NCI-H510A (cell line): ENCODE data around the gene GNB1.
"Not testable (repeated sequence)": the region's sequence is repeated elsewhere in the genome, so short reads cannot be mapped to it uniquely, and the experiment has no call there.

Experiments
- DNase-seq: peaks from one replicate; lab custom pipeline; 2025; lab: John Stamatoyannopoulos, UW

The GNB1 gene

GRCh38 chr1:1760715-1761114, 130.2 kb downstream of the GNB1 start:
- no peak for DNase-seq

DNA sequence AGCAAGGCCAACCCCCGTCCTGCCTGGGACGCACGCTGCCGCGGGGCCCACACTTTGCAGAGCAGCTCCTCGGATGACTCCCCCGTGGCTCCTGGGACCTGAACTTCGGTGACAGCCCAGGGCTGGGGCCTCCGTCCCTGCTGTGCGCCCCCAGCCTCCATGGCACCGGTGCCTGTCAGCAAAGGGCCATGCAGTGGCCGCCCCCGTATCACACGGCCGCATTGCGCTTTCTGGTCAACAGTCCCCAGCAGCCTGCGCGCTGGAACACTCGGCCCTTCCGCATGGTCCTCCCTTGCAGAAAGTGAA, 130.6 kb downstream of the GNB1 start:
- no peak for DNase-seq

DNA sequence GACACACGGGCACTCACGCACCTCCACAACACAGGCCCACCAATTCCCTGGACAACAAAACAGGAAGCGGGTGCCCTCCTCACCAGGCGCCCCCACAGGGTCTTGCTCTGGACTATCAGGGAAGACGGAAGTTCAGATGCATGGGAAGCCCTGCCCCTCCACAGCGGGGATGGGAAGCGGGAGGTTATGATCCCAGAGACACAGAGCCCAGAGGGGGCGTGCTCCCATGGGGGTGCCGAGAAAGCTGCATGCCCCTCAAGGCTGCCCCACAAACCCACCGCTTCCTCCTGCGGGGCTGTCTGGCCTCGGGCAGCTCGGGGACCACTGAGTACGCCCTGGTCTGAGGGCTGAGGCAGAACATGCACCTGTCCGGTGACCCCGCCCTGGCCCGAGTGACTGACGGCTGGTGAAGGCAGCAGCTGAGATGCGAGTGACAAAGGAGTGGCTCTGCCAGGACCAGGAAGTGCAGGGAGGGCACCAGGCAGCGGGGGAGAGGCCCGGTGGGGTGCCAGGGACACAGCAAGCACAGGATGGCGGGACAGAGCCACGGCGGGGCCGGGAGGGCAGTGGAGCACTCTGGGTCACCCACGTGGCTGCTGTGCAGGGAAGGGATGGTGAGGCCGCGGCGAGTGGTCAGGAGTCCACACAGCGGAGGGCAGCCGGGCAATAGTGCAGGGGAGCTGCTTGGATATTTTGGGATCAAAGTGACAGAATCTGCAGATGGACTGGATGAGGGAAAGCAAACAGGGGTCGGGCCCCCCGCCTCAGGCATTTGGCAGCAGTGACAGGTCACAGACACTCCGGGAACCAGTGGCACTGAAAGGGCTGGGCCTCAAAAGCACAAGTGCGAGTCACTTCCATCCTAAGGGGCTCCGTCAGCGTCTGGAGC, 131.2 kb downstream of the GNB1 start:
- DNase-seq, result peak; percentile 89

DNA sequence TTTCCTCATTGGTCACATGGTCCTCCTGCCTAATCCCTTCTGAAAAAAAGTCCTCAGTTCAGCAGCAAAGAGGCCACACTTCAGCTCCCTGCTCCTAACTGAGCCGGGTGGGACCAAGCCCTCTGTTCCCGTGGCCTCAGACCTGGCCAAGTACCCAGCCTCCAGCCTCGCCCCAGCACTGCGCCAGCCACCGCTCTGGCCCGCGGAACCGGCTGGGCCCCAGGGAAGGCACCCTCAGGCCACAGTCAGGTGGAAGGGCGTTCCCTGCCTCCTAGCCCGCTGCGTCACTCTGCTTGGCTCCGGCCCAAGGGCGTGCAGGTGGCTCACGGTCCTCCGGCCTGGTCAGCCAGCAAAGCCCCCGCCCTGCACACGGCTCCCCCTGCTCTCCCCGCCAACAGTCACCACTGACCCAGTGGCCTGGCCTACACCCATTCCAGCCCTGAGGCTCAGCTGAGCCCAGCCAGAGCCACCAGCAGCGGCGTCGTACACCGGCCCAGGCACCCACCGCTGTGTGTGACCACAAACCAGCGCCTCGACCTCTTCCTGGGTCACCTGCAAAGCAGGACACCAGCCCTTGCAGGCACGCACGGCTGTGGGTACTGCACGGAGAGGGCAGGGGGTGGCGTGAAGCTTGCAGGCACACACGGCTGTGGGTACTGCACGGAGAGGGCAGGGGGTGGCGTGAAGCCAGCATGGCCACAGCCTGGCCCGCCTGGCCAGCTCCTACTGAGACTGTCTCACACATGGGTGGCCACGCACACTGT, 132.0 kb downstream of the GNB1 start:
- DNase-seq, result peak; percentile 94

DNA sequence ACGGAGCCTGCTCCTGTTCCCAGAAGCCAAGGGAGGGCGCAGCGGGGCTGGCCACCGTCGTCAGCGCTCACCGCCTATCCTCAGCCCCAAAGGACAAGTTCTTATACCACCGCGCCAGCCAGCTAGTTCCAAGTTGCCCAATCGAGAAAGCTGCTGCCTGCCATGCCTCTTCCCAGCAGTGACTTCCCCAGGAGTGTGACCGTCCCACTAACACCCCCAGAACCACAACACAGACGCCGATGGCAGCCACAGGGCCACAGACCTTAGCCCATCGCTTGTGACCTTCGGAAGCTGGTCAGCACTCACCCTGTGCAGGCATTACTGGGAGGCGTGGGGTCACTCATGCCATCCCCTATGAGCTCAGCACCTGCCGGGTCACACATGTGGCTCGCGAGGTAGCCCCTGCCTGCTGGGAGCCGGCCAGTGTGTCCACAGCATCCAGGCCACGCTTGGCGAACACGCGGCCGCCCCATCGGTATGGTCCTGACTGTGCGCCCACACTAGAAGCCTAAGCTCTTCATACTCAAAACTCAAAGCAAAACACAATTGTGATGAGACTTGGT, 132.7 kb downstream of the GNB1 start:
- DNase-seq, result no peak

DNA sequence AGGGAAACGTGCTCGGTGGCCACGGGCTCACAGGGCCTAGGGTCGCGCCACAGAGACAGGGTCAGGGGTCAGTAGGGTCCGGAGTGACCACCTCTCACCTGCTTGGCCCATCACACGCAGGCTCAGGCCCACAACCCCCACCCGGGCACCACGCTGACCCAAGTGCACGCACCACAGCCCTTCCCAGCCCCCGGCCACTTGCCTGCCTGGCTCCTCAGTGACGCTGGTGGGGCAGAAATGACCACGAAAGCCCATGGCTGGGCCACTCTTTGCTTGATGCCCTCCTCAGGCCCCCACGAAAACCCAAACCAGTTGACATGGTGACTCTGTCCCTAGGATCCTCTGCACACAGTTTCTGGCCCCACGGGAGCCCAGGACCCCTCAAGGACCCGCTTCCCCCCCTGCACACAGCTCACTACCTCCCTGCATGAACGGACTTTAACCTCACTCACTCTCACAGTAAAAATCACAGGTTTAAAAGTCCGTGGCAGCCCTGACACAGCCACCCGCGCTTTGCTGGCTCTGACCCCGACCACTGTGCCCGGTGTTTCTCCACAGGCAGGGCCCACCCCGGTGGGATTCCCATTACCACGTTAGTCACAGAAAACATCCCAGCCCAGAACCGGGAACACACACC, 133.3 kb downstream of the GNB1 start:
- DNase-seq, result no peak

DNA sequence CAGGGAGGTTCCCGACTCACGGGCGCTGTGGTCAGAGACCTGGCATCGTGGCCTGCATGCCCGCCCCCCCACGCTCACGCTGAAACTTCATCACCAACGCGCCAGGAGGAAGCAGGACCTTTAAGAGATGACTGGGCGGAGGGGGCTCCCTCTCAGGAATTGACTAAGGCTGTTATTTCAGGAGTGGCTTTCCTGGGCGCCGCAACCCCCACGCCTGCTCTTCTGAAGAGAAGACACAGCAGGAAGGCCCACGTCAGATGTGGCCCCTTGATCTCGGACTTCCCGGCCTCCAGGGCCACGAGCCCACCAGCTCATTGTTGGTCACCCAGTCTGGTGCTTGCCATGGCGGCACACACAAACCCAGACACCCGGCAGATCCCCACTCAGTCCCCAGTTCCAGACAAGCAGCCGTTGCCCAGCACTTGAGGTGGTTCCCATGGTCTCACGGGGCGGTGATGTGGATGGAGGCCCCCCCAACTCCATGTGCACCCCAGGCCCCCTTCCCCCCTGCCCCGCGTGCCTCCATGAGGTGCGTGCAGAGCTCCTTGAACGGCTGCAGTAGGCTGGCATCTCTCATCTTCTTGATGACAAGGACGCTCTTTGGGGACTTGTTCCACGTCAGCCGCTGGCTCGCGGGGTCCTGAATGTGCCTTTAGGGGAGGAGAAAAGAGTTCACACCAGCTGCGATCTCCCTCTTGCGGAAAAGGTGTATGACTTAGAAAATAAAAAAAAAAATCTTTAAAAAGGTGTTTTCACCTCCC, 134.0 kb downstream of the GNB1 start:
- DNase-seq, result no peak

DNA sequence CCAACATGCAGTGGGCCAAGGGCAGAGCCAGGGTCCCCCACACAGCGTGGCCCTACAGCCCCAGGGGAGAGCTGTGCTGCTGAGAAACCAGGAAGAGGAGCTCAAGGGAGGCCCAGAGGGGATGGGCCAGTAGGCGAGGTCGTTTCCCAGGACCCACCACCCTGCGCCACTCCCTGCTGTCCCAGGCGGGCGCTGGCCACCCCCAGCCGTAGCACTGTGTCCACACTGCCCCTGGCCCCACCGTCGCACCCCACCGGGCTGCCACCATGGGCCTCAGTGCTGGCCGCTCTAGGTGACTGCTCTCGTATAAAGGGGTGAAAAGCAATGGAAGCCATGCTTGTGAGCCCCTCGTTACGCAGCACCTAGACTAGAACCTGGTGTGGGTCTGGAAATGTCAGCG, 135.0 kb downstream of the GNB1 start:
- no peak for DNase-seq

DNA sequence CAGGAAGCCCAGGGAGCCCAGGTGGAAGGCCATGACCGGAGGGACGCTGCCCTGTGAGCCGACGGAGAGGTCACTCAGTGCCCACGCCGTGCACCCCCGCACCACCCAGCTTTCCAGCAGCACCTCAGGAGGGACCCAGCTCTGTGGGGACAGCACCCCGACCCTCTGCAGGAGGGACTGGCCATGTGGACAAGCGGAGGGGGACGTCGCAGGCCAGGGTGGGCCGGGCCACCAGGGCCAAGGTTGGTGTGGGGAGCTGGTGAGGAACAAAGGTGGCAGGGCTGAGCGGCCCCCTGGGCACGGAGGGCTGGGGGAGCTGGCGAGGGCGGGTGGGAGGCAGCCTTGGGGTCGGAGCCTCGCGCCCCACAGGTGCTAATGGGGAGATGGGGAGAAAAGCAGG, 135.5 kb downstream of the GNB1 start:
- DNase-seq, result no peak

GRCh38 chr1:1754051-1754815, 136.7 kb downstream of the GNB1 start:
- DNase-seq, result no peak

DNA sequence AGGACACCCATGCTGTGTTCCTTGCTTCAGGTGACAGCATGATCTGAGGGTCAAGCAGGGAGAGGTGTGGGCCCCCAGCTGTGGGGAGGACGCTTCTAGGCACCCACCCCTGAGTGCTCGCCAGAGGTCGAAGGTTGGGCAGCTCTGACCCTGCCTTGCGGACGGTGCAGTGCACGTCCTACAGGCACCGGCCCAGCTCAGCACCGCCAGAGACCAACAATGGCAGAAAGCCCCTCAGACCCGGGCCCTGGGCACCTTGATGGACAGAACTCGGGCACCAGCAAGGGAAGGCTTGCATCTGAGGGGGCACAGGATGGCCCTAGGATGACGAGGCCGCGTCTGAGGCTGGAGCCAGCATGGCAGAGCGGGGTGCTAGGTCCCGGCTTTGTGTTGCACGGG, 137.3 kb downstream of the GNB1 start:
- no peak for DNase-seq

DNA sequence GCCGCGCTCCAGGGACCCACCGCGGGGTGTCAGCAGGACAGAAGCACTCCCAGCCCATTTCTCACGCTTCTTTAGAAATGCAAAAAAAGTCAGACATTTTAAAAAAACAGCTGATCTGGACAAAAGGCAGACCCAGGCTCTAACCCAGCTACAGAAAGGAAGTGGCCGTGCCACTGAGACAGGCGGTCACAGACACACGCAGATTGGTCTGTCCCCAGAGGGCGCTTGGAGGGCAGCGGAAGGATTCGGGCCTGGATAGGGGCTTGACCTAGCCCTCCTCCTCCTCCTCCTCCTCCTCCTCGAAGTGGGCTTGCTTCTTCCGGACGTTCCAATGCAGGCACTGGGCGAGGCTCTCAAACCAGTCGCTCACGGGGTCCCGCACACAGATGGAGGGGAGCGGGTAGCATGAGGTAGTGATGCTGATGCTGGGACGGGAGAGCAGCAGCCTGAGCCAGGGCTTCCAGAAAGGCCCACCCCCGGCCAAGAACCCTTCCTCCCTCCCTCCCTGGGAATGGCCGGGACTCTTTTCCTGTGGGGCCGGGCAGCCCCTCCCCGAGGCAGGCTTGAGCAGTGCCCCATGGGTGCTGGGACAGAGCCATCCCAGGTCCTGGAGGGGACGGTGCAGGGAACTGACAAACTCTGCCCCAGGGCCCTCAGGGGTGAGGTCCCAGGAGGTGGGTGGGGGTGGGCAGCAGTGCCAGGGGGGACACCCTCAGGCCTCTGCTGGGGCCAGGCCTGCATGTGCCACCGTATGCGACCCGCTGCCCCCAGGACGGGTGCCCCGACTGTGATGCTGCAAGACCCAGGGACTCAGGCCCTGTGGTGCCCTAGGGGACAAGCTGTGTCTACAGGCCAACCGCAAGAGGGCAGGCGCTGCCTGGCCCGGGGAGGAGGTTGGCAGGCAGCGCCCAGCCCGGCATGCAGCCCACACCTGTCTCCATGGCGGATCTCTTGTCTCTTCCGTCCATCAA, 138.0 kb downstream of the GNB1 start:
- DNase-seq, result no peak

- no peak for DNase-seq
Observed at GRCh38 chr1:1752190-1752589, 138.7 kb downstream of the GNB1 start.

DNA sequence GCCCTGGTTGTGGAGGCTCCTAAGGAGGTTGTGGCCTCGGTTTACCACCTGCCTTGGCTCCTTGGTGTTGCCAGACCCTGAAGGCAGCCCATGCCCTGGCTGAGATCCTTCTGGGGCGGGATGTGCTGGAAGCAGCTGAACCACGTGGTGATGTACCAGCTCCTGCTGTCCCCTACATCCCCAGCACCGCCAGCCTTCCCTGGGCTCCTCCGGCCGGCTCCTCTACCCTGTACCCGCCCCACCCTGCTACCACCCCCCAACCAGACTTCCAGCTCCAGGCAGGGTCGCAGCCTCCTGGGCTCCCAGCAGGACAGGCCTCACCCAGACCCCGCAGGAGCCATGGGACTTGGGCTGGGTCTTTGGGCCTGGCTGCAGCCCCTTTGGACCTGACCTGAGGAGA, 140.9 kb downstream of the GNB1 start:
- not testable (repeated sequence) for DNase-seq

GRCh38 chr1:1748686-1749321, 142.1 kb downstream of the GNB1 start:
- no peak for DNase-seq

DNA sequence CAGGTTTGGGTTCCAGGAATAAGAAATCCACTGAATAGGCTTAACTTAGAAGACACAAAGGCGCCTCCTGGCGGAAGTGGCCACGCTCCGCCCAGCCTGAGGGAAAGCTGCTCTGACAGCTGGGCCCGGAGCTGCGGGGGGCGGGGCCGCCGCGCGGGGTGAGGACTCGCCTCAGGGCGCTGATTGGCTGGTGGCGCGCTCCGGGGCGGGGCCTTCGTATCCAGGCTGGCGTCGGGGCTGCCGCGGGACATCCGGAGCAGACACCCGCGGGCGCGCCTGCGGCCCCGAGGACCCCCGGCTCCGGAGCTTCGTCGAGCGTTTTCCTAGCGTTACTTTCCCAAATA, 144.3 kb downstream of the GNB1 start:
- not testable (repeated sequence) for DNase-seq

DNA sequence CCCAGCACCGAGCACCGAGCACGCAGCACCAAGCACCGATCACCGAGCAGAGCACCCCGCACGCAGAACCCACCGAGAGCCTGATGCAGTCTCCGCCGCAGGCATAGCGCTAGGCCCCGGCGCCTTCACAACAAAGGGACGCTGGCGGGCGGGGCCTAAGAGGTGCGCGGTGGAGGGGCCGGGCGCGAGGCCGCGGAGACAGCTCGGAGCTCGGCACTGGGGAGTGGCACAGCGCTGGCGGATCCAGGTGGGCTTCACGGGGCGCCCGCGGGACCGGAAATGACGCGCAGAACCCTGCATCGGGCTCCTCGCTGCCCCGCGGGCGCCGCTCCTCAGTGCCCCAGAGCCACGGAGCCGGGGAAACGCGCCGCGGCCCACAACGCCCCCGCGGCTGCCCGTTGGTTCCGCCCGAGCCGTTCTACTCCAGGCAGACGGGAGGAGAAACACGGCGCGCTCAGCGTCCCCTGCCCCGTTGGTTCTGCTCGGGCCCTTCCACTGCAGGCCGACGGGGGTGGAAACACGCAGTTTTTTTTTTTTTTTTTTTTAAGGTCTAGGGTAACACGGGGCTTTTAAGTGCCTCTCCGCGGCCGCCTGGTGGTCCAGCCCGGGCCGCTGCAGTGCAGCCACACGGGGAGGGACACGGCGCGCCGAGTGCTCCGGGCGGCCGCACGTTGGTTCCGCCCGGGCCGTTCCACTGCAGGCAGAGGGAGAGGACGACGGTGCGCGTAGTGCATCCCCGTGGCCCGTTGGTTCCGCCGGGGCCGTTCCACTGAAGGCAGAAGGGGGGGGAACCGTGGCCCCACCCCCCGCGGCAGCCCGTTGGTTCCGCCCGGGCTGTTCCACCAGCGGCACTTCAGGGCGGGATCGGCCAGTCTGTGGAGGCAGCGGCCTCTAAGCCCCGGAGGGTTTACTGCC, 145.0 kb downstream of the GNB1 start:
- DNase-seq, result peak; percentile 80

DNA sequence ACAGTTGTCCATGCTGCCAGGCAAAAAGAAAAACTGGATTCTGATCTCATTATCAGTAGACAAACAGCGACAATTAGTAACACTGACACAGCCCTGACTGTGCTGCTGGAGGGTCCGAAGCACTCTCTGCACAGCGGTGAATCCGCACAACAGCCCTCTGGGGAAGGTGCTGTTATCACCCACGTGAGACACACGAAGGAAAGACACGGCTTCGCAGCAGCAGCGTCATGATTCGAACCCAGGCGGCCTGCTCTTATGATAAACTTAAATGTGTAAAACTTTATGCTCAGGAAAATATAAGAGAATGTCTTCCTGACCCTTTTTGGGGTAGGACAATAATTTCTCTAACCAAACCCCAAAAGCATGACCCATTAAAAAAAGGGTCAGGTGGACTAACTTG, 148.4 kb downstream of the GNB1 start:
- DNase-seq, result not testable (repeated sequence)
